Heart left ventricle (tissue), 13 donors: Measurements from ENCODE around the gene MRPL40.

Source experiments
- POLR2A ChIP-seq, 2 donors: fragments of 450-650 bp; IDR thresholded peaks; one replicate each; pipeline ENCODE4 v1.6.1; 2017; ENCODE audit warnings: antibody characterized with exemption in 2 of 2, mild to moderate bottlenecking in 2 of 2, moderate library complexity in 2 of 2
- TF ChIP-seq, protein P1 (sequence below), 12 donors: fragments of 200-600 bp; sonication (generic) in 4 of 12; IDR thresholded peaks; one replicate each; pipeline versions ENCODE4 v1.5.0 to v1.8.0; 2018 to 2022; ENCODE audit warnings: antibody characterized with exemption in 12 of 12, mild to moderate bottlenecking in 5 of 12
- donor health status: ischemic (EF 13 %, LVEDD 7.1; RV severe dilation, severe dysfunction).
- donor health status: DM: no; HTN: yes; CAD: no.
- donor health status: DM: no; HTN: no; CAD: no.
- donor health status: ischemic (EF 25% LVEDD 6.9; RV normal size, moderate dysfunction).
- donor health status: ischemic (EF 25% LVEDD 5.7; RV mildly dilated, moderate dysfunction).
- donor health status: ischemic (EF 35%, LVEDD 5.7; RV mildly dilated, moderate dysfunction).
- donor health status: nonischemic (EF 11% LVEDD 7.7; RV severe dilation, severe dysfunction).
- donor health status: DM: yes; HTN: yes; CAD: no.
- donor health status: PGD.
- donor health status: ischemic (EF 29% LVEDD 5.4; RV normal size, mild dysfunction).
- donor health status: nonischemic (EF 23%, LVEDD 6.1; RV moderate dilation, normal function).

DNA sequence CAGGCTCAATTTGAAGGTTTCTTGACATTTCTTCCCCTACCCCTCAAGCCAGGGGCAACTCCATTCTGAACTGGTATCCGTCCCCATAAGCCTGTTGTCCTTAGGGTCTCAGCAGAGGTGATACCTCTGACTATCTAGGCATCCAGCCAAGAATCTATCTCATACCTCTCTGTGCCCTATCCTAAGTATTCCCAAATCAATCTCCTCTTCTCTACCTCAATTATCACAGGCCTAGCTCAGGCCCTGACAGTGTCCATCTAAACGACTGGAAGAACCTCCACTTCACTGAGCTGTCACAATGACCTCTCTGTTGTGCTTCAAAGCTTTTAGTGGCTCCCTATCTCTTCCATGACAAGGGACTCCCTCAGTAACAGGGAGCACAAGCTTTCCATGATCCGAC is 27.7 kb upstream of the MRPL40 start:
- TF ChIP-seq, protein P1, sequence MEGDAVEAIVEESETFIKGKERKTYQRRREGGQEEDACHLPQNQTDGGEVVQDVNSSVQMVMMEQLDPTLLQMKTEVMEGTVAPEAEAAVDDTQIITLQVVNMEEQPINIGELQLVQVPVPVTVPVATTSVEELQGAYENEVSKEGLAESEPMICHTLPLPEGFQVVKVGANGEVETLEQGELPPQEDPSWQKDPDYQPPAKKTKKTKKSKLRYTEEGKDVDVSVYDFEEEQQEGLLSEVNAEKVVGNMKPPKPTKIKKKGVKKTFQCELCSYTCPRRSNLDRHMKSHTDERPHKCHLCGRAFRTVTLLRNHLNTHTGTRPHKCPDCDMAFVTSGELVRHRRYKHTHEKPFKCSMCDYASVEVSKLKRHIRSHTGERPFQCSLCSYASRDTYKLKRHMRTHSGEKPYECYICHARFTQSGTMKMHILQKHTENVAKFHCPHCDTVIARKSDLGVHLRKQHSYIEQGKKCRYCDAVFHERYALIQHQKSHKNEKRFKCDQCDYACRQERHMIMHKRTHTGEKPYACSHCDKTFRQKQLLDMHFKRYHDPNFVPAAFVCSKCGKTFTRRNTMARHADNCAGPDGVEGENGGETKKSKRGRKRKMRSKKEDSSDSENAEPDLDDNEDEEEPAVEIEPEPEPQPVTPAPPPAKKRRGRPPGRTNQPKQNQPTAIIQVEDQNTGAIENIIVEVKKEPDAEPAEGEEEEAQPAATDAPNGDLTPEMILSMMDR (IDR thresholded peaks at IDR 0.05) = no peak
- TF ChIP-seq POLR2A (IDR thresholded peaks at IDR 0.05) = no peak
